HL-60 (cell line): ENCODE measurements around the gene FAM219B.
A peak's percentile ranks its signal among the peaks of the same experiment; 100 is the strongest.

Experiments used
- DNase-seq, 2 experiments: peaks; one replicate each; pipeline ENCODE4 v3.0.0-alpha.2; 2010 to 2020; ENCODE audit warnings: low read depth in 1 of 2, low spot score in 1 of 2
- H3K27ac ChIP-seq: fragments of 250-450 bp; sonication (Bioruptor Pico); replicated peaks from 2 replicates; pipeline ENCODE4 v1.5.1; 2020; ENCODE audit warnings: mild to moderate bottlenecking, moderate library complexity
- H3K27me3 ChIP-seq: fragments of 250-450 bp; sonication (Bioruptor Pico); 2 replicates; pipeline ENCODE4 v1.5.1; 2021; ENCODE audit warnings: mild to moderate bottlenecking, moderate library complexity; ENCODE audit not compliant: insufficient read depth, poor library complexity, severe bottlenecking
- H3K4me3 ChIP-seq: replicated peaks from 2 replicates; pipeline ENCODE4 v1.5.1; 2011; ENCODE audit warnings: mild to moderate bottlenecking, control low read depth, low read length; ENCODE audit not compliant: insufficient read depth
- CTCF ChIP-seq: IDR thresholded peaks from one replicate; pipeline ENCODE4 v1.5.1; 2011; ENCODE audit warnings: low read length, control low read depth, inconsistent platforms; ENCODE audit not compliant: insufficient read depth
- GABPA ChIP-seq: IDR thresholded peaks from 2 replicates; pipeline ENCODE4 v1.6.1; 2012; ENCODE audit warnings: low read depth
- POLR2AphosphoS5 ChIP-seq: IDR thresholded peaks from 2 replicates; pipeline ENCODE4 v1.6.1; 2012; ENCODE audit warnings: low read depth
- SPI1 ChIP-seq: IDR thresholded peaks from 2 replicates; pipeline ENCODE4 v1.6.1; 2012; ENCODE audit warnings: low read depth, mild to moderate bottlenecking, borderline replicate concordance
- TF ChIP-seq, protein P1 (sequence below): IDR thresholded peaks from 2 replicates; pipeline ENCODE4 v1.6.1; 2012; ENCODE audit warnings: low read depth; ENCODE audit not compliant: insufficient replicate concordance

Gene FAM219B

GRCh38 chr15:74902295-74903075 lies 4.2 kb downstream of the FAM219B start:
- DNase-seq: peak in 1 of 2 experiments; percentile 63

GRCh38 chr15:74901612-74902063 lies 5.0 kb downstream of the FAM219B start:
- Histone ChIP-seq H3K27me3 (no peaks in the 10 kb centered on the region), H3K4me3 (no peak overlapping the region), H3K27ac (no peak overlapping the region)
- TF ChIP-seq SPI1: no peak
- TF ChIP-seq POLR2AphosphoS5: no peak
- TF ChIP-seq, protein P1, sequence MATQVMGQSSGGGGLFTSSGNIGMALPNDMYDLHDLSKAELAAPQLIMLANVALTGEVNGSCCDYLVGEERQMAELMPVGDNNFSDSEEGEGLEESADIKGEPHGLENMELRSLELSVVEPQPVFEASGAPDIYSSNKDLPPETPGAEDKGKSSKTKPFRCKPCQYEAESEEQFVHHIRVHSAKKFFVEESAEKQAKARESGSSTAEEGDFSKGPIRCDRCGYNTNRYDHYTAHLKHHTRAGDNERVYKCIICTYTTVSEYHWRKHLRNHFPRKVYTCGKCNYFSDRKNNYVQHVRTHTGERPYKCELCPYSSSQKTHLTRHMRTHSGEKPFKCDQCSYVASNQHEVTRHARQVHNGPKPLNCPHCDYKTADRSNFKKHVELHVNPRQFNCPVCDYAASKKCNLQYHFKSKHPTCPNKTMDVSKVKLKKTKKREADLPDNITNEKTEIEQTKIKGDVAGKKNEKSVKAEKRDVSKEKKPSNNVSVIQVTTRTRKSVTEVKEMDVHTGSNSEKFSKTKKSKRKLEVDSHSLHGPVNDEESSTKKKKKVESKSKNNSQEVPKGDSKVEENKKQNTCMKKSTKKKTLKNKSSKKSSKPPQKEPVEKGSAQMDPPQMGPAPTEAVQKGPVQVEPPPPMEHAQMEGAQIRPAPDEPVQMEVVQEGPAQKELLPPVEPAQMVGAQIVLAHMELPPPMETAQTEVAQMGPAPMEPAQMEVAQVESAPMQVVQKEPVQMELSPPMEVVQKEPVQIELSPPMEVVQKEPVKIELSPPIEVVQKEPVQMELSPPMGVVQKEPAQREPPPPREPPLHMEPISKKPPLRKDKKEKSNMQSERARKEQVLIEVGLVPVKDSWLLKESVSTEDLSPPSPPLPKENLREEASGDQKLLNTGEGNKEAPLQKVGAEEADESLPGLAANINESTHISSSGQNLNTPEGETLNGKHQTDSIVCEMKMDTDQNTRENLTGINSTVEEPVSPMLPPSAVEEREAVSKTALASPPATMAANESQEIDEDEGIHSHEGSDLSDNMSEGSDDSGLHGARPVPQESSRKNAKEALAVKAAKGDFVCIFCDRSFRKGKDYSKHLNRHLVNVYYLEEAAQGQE: no peak
- peak; percentile 49 for TF ChIP-seq CTCF
- no peak for TF ChIP-seq GABPA
- peak; percentile 47 to 64 for DNase-seq

More at GRCh38 chr15:74902295-74903075, 4.2 kb downstream of the FAM219B start:
- H3K27ac ChIP-seq: peak overlapping the region; percentile 9; the same call in 1 of the 2 replicates
- no peaks in the 10 kb centered on the region for H3K27me3 ChIP-seq
- no peak overlapping the region for H3K4me3 ChIP-seq
- TF ChIP-seq GABPA: no peak
- TF ChIP-seq SPI1: no peak; the same call in 1 of the 2 replicates
- TF ChIP-seq POLR2AphosphoS5: no peak
- TF ChIP-seq CTCF: no peak
- TF ChIP-seq, protein P1: no peak

GRCh38 chr15:74897300-74897701 lies 9.3 kb downstream of the FAM219B start:
- no peak overlapping the region for H3K27ac ChIP-seq
- H3K27me3 ChIP-seq: no peaks in the 10 kb centered on the region
- DNase-seq: no peak
- TF ChIP-seq POLR2AphosphoS5 (no peak), CTCF (no peak), SPI1 (no peak), GABPA (no peak)
- no peak overlapping the region for H3K4me3 ChIP-seq
